Upper lobe of left lung (tissue), 4 donors: Measurements from ENCODE around the gene TMEM62.

Experiments
- POLR2A ChIP-seq, 4 donors: fragments of 450-650 bp; IDR thresholded peaks; one replicate each; pipeline ENCODE4 v1.5.1; 2016 to 2017; ENCODE audit warnings: antibody characterized with exemption in 4 of 4, mild to moderate bottlenecking in 2 of 4
- POLR2AphosphoS5 ChIP-seq, 2 donors: sonication (generic); formaldehyde crosslinking; IDR thresholded peaks; one replicate each; pipeline ENCODE4 v1.5.1; 2017; ENCODE audit warnings: antibody characterized with exemption in 2 of 2
- TF ChIP-seq, protein P1 (sequence below), 6 experiments: fragments of 450-650 bp in 4 of 6; fragments of 200-600 bp in 2 of 6; sonication (generic) in 2 of 6; IDR thresholded peaks; one replicate each; pipeline ENCODE4 v1.5.1; 2016 to 2019; ENCODE audit warnings: antibody characterized with exemption in 6 of 6

DNA sequence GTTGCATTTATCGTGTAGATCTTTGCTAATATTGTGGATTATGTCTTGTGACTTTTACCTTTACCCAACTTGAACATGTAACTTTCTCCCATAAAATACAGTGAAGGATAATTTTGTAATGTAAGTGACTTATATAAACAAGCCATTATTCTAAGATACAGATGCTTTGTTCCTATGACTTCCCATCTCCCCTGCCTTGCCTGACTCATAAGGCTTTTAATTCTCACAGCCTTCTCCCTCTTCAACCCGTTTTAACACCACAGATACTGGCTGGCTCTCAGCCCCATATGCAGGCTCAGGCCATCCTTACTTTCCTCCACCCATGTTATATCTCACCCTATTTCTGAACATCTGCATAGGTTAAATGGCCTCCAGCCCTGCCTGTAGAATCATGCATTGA, 55.9 kb downstream of the TMEM62 start:
- no peak for TF ChIP-seq POLR2A (IDR thresholded peaks at IDR 0.05)
- TF ChIP-seq, protein P1, sequence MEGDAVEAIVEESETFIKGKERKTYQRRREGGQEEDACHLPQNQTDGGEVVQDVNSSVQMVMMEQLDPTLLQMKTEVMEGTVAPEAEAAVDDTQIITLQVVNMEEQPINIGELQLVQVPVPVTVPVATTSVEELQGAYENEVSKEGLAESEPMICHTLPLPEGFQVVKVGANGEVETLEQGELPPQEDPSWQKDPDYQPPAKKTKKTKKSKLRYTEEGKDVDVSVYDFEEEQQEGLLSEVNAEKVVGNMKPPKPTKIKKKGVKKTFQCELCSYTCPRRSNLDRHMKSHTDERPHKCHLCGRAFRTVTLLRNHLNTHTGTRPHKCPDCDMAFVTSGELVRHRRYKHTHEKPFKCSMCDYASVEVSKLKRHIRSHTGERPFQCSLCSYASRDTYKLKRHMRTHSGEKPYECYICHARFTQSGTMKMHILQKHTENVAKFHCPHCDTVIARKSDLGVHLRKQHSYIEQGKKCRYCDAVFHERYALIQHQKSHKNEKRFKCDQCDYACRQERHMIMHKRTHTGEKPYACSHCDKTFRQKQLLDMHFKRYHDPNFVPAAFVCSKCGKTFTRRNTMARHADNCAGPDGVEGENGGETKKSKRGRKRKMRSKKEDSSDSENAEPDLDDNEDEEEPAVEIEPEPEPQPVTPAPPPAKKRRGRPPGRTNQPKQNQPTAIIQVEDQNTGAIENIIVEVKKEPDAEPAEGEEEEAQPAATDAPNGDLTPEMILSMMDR (IDR thresholded peaks at IDR 0.05): no peak
- no peak for TF ChIP-seq POLR2AphosphoS5 (IDR thresholded peaks at IDR 0.05)
